ENCODE results near the gene ADRB2.
"Not testable (repeated sequence)": the region's sequence is repeated elsewhere in the genome, so short reads cannot be mapped to it uniquely, and the experiment has no call there.

The ADRB2 gene

DNA sequence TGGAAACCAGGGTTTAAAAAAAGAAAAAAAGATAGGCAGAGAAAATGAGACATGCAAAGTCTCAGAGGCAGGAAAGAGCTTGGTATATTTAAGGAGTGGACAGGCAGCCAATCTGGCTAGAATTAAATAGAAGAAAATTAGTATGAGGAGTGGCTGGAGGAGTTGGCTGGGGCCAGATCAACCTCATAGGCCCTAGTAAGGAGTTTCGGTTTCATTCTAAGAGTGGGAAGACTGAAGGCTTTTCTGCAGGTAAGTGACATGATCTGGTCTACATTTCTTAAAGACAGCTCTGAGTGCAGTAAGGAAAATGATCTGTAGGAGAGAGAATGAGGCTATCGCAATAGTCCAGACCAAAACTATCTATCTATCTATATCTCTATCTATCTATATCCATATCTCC is 27.5 kb downstream of the ADRB2 start:
- in situ Hi-C loops (cut with MboI; ENCODE audit: low sequenced_read_pairs): no loop called here

DNA sequence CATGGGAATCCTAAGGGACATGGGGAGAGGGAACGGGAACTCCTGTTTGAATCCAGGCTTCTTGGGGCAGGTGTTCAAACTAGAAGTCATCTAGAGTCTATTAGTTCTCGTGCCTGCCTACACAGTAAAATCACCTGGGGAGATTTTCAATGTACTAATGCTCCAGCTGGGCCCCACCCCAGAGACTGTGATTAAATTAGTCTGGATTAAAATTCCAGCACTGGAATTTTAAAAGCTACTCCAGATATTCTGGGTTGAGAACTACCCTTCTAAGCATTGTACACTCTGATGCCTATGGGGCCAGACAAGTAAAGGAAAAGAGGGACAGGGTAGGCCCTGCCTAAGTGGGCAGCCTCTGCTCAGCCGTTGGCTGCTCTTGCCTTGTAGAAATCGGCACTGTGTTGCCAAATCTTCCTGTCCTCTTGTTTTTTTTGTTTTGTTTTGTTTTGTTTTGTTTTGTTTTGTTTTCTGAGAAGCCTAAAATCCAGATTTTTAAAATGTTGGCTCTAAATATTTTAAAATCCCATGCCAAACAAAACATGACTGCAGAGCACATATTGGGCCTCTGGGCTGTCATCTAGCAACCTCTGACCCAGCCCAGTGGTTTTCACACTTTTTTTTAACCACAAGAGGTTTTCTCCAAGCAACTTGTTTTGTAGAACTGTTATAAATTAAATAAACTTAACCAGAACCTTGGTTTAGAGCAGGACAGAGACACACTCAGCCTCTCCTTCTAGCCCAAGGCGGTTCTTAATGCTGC is 29.0 kb downstream of the ADRB2 start:
- in situ Hi-C loops (cut with MboI; ENCODE audit: low sequenced_read_pairs): no loop called here

DNA sequence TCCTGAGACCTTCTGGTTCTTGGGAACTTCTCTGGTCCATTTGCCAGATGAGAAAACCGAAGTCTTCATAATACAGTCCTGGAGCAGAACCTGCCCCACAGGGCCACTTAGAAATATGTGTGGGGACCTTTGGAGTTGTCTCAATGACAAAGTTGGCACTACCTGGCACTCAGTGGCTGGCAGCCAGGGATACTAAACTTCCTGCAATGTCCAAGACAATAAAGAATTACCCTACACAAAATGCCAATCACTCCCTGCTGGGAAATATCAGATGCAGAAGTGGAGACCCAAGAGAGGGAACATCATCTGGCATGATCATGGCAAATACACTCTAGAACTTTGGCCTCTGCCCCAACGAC is 29.6 kb downstream of the ADRB2 start:
- in situ Hi-C loops (cut with MboI; ENCODE audit: low sequenced_read_pairs): no loop called here

DNA sequence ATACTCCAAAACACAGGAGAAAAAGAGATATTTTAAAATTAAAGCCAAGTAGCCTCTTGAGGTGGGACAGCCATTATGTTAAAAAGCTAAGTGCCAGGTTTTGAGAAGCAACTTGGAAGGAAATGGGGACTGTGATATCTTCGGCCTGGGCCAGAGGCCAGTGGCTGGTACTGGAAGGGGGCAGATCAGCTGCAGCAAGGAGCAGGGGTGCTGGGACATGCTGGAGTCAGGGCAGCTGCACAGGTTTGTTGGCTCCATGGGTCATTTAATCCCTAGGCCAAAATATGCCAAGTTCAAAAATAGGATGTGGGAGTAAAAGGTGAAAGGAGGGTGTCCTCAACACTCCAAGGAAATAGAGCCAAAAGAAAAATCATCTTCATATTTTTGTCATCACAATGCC is 30.0 kb downstream of the ADRB2 start:
- in situ Hi-C loops (cut with MboI; ENCODE audit: low sequenced_read_pairs): no loop called here

DNA sequence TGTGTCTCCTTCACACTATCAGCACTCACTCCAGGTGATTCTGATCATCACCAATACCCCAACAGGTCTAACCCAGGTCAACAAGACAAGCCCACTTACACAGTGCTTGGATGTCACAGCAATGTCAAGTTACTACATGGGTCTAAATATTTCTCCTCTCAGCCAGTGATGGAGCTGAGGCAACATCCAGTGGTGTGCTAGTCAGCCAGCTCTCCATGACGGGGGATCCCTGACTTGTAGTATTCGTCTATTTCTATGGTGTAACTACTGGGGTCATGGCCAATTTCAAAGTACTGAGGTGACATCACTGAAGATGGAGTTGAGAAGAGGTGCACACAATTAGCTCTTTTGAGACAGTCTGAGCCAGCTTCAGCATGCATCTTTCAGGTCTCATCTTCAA is 31.1 kb downstream of the ADRB2 start:
- in situ Hi-C loops (cut with MboI; ENCODE audit: low sequenced_read_pairs): no loop called here

DNA sequence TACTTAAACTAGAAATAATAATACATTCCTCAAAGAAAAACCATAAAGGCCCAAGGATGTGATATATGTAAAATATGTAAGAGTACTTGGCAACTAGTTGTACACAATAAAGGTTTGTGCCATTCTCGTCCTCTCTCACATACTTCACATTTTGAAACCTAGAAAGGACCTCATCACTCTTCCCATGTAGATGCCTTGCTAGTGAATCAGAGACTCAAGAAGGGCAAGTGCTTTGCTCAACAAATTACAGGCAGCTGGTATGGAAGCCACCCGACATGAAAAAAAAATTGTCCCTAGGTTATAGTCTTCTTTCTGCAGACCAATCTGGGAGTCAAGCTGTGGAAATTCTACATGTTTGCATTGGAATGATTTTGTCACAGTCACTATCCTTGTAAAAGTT is 31.7 kb downstream of the ADRB2 start:
- in situ Hi-C loops (cut with MboI; ENCODE audit: low sequenced_read_pairs): no loop called here

DNA sequence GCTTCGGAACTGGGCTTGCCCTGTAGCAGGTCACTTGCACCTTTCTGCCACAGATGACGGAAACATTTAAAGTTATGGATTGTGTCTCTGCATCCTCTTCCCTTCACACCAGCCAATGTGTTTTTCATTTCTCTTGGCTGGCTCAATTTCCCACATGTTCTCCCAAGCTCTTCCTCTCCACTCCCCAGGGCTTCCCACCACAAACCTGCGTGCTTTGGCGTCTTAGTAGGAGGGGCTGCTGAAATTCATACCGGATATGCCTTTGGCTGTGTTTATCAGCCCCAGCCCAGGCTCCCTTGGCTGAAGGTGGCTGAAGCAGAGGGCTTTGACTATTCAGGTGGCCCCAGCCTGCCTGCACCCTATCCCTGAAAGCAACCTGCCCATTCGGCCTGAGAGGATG is 32.1 kb downstream of the ADRB2 start:
- in situ Hi-C loops (cut with MboI; ENCODE audit: low sequenced_read_pairs): no loop called here

DNA sequence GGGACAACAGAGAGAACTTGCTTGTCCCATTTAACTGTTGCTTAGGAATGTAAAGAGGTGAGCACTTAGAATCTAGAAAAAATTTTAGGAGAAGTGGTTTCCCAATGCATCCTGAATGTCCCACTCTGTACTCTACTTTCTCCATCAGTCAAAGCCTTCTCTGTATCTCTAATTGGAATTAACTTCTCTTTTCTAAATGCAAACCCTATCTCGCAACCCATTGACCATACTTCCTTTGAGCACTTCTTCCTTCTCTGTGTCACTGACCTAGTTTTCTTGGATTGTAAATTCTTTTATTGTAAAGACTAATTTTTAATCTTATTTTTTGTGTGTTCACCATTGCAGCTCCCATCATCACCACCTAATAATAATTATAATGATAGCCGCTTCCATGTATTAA is 33.3 kb downstream of the ADRB2 start:
- in situ Hi-C loops (cut with MboI; ENCODE audit: low sequenced_read_pairs): no loop called here

DNA sequence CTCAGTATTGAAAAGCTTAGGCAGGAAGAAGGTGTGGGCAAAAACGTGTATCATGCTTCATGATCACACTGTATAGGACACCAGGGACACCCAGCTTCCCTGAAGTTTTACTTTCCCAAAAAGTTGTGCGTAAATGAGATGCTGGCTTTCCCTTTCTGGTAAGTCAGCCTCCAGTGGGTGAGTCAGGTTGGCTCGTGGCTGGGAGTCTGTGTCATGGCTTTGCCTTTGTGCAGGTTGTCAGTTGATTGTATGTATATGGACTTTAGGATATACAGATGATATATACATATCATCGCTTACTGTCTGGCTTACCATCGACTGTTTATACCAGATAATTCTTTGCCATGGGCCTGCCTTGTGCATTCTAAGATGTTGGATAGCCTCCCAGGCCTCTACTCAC is 34.2 kb downstream of the ADRB2 start:
- in situ Hi-C loops (cut with MboI; ENCODE audit: low sequenced_read_pairs): no loop called here

DNA sequence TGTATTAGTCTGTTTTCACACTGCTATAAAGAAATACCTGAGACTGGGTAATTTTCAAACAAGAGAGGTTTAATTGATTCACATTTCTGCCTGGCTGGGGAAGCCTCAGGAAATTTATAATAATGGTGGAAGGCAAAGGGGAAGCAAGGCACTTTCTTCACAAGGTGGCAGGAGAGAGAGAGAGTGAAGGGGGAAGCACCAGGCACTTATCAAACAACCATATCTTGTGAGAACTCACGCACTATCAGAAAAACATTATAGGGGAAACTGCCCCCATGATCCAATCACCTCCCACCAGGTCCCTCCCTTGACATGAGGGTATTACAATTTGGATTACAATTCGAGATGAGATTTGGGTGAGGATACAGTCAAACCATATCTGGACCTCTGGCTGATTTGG is 34.7 kb downstream of the ADRB2 start:
- in situ Hi-C loops (cut with MboI; ENCODE audit: low sequenced_read_pairs): no loop called here

DNA sequence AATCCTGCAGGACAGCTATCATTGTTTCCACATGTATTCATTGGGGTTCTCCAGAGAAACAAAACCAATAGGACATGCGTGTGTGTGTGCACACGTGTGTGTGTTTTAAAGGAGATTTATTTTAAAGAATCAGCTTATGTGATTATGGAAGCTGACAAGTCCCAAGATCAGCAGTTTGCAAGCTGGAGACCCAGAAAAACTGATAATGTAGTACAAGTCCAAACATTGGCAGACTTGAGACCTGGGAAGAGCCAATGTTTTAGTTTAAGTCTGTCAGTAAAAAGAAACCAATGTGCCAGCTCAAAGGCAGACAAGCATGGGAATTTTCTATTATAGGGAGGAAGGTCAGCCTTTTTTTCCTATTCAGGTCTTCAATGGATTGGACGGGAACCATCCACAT is 35.3 kb downstream of the ADRB2 start:
- in situ Hi-C loops (cut with MboI; ENCODE audit: low sequenced_read_pairs): no loop called here

DNA sequence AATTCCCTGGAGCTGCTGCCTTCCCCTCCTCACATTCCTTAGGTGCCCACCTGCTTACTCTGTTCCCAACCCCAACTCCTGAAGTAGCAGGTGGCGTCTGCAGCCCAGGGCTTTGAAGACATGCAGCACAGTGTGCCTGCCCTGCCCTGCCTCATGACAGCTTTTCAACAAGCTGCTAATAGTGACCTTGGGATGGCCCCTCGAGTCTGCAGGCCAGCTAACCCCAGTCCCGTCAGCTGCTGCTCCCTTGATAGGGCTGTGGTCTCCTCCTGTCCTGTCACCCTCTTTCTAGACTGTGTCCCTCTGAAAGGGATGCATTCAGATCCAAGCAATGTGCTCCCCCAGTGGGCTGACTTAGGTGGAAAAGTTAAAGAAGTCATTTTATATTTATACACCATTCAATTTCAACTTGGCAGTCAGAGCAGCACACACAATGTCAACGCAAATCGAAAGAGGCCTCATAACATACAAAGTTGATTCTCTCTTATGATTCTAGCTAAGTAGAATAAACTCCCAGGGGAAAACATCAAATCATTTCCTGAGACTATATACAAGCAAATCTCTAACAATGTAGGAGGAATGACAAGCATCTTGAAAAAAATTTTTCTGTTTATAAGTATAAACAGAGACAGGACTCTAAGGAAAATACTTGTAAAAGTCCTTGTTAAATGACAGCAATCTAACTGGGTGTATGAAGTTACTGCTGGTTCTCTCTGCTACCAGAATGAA is 37.9 kb downstream of the ADRB2 start:
- in situ Hi-C loops (cut with MboI; ENCODE audit: low sequenced_read_pairs): no loop called here

DNA sequence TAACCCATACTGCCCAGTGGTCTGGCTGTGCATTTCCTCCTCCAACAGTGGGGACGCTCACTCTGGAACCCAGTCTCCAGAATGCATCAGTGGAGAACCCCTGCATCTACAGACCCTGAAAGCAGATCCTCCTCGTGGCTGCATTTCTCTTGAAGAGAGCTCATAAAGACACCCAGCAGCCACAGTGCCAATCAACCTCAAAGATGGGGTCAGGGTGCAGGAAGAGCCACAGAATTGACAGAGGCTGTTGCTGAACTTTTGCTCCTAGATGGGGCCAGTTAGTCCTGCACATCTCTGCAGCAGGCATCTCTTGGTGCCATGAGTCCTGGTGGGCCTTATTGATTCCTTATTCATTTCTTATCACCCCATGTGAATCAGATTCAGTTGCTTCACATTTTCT is 39.6 kb downstream of the ADRB2 start:
- in situ Hi-C loops (cut with MboI; ENCODE audit: low sequenced_read_pairs): no loop called here

DNA sequence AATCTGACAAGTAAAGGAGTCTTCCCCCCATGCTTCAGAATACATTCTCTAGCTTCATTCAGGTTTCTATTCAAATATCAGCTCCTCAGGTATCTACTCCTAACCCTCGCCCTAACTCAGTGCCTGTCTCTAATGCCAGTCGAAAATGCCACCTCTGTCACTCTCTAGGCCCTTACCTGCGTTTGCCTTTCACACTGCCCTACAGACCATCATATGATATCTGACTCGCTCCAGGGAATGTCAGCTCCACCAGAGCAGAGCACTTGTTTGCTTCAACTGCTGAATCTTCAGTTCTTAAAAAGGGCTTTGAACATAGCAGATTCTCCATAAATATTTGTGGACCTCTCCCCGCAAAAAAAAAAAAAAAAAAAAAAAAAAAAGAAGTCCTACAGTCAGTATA is 46.7 kb downstream of the ADRB2 start:
- in situ Hi-C loops (cut with MboI; ENCODE audit: low sequenced_read_pairs): no loop called here

DNA sequence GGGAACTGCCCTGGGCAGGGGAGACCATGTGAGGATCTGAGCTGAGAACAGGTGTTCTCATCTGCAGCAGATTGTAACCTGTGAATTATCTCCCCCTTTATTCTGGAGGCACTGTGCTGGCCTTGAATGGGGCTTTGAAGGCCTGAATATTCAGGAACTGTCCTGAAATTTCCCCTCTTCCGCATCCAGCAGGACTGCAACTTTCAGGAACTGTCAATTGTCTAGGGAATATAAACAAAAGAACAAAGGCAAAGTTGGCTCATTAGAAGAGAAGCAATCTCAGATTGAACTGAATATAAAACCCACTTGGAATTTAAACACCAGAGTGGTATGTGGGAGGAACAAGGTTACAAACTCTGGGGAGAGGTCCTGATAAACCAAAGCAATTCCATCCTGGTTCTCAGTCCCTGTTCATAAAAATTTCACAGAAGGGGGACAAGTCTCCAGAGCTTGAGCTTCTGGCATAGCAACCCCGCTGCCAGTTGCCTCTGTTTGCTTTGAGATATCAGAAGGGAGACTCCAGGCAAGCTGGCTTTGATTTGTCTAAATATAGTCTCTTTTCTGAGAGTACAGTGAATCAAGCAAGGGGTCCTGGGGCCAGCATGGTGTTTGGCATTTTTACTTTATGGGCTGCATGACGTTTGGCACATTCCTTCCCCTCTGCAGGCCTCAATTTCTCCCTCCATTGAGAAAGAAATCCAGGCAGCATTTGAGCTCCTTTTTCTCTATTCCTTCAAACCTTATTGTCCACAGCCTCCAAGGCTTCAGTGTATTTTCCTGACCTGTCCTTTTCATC is 47.5 kb downstream of the ADRB2 start:
- in situ Hi-C loops (cut with MboI; ENCODE audit: low sequenced_read_pairs): no loop called here

DNA sequence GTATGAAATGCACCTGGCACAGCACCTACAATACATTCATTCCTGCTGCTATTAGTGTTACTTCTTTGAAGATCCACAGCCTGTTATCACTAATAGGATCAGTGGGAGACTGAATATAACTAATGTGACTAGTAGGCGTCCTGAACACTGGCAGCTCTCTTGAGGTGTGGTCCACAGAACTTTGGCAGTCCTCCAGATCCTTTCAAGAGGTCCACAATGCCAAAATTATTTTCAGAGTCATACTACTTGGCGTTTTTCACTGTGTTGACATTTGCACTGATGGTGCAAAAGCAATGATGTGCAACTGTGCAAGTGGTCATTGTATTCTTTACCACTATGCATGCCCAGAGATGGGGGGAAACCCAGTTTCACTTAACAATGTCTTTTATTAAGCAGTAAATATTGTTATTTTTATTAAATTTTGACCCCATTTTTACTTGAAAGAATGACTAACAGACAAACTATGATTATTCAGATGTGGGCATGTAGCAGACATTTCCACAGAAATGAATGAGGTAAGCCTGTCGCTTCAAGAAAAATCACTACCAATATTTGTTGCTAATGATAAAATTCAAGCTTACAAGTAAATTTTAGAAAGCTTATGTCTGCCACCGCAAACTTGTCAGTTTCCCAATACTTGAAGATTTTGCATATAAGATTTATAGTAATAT is 48.9 kb downstream of the ADRB2 start:
- in situ Hi-C loops (cut with MboI; ENCODE audit: low sequenced_read_pairs): no loop called here

DNA sequence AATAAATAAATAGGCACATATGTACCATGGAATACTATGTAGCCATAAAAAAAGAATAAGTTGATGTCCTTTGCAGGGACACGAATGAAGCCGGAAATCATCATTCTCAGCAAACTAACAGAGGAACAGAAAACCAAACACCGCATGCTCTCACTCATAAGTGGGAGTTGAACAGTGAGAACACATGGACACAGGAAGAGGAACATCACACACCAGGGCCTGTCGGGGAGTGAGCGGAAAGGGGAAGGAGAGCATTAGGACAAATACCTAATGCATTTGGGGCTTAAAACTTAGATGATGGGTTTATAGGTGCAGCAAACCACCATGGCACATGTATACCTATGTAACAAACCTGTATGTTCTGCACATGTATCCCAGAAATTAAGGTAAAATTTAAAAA is 51.0 kb downstream of the ADRB2 start:
- in situ Hi-C loops (cut with MboI; ENCODE audit: low sequenced_read_pairs): not testable (repeated sequence)

Measured in hTERT RPE-1 (cell line).